Natural killer cell (primary cell): ENCODE data around the gene SHROOM2. TPM values are rescaled to one million over a fixed set of nuclear protein-coding genes. Genes with fewer than 3 reads are reported as not detected.
A peak's percentile ranks its signal among the peaks of the same experiment; 100 is the strongest.

Experiments
- ATAC-seq, 3 donors: fragments of 150-1000 bp in 2 of 3; fragments of 200-7000 bp in 1 of 3; cut with Tn5 transposase; 1 replicate in 1 of 3; 2 replicates in 2 of 3; pipeline ENCODE4 v1.10.0; 2021; ENCODE audit warnings: mild to moderate bottlenecking in 2 of 3, moderate library complexity in 2 of 3
- DNase-seq, 2 donors: peaks; one replicate each; pipeline versions ENCODE4 v3.0.0 to v3.0.0-alpha.2; 2013 to 2021; ENCODE audit warnings: mixed read lengths in 1 of 2
- H3K27ac ChIP-seq: one replicate; pipeline ENCODE4 v1.5.1; 2013; ENCODE audit warnings: mild to moderate bottlenecking, low read length
- H3K27me3 ChIP-seq: one replicate; pipeline ENCODE4 v1.6.1; 2013; ENCODE audit warnings: low read length; ENCODE audit not compliant: control insufficient read depth, insufficient read depth
- H3K36me3 ChIP-seq: one replicate; pipeline ENCODE4 v1.6.1; 2013; ENCODE audit warnings: low read length; ENCODE audit not compliant: control insufficient read depth, insufficient read depth
- H3K4me1 ChIP-seq: one replicate; pipeline ENCODE4 v1.6.1; 2013; ENCODE audit warnings: low read length; ENCODE audit not compliant: control insufficient read depth, insufficient read depth
- H3K4me3 ChIP-seq: one replicate; pipeline ENCODE4 v1.5.1; 2013; ENCODE audit warnings: low read length
- H3K9me3 ChIP-seq: one replicate; pipeline ENCODE4 v1.6.1; 2013; ENCODE audit warnings: low read length; ENCODE audit not compliant: control insufficient read depth, insufficient read depth
- H3K27ac Mint-ChIP-seq, 2 donors: one replicate each; pipeline ENCODE4 v1.8.0; 2022; ENCODE audit warnings: mild to moderate bottlenecking in 2 of 2, mixed read lengths in 2 of 2, moderate library complexity in 1 of 2
- H3K27me3 Mint-ChIP-seq, 2 donors: one replicate each; pipeline ENCODE4 v1.8.0; 2022; ENCODE audit warnings: low read depth in 2 of 2, mixed read lengths in 2 of 2
- H3K36me3 Mint-ChIP-seq: one replicate; pipeline ENCODE4 v1.8.0; 2022; ENCODE audit warnings: mixed read lengths
- H3K4me1 Mint-ChIP-seq, 2 donors: one replicate each; pipeline ENCODE4 v1.8.0; 2022; ENCODE audit warnings: mixed read lengths in 2 of 2
- H3K4me3 Mint-ChIP-seq: one replicate; pipeline ENCODE4 v1.8.0; 2022; ENCODE audit warnings: mild to moderate bottlenecking, moderate library complexity, mixed read lengths
- H3K9me3 Mint-ChIP-seq, 2 donors: one replicate each; pipeline ENCODE4 v1.8.0; 2022; ENCODE audit warnings: mixed read lengths in 2 of 2
- WGBS: methylation state at CpG from one replicate; pipeline ENCODE4 v1.1.7; 2013; ENCODE audit warnings: missing lambda C conversion rate; ENCODE audit not compliant: insufficient coverage; 5-methylcytosine and 5-hydroxymethylcytosine counted together
- intact Hi-C: fragments of 100-400 bp; cut with micrococcal nuclease; formaldehyde crosslinking; loops from one replicate; pipeline ENCODE4 v1.14.2; 2022
- total RNA-seq, 4 donors: library from RNA; stranded (reverse); fragments of 120-200 nt in 1 of 4; gene quantifications; one replicate each; pipeline versions ENCODE4 v1.2.3 to v1.2.4, GENCODE V29; 2013 to 2022
- TF ChIP-seq, protein P1 (sequence below): fragments of 200-600 bp; IDR thresholded peaks from one replicate; pipeline ENCODE4 v1.8.0; 2022; ENCODE audit warnings: antibody characterized with exemption

SHROOM2 gene
- total RNA-seq, 3 donors from 2014 or later (not counting 1 experiment from before 2014, with no cell fraction given), result not detected

DNA sequence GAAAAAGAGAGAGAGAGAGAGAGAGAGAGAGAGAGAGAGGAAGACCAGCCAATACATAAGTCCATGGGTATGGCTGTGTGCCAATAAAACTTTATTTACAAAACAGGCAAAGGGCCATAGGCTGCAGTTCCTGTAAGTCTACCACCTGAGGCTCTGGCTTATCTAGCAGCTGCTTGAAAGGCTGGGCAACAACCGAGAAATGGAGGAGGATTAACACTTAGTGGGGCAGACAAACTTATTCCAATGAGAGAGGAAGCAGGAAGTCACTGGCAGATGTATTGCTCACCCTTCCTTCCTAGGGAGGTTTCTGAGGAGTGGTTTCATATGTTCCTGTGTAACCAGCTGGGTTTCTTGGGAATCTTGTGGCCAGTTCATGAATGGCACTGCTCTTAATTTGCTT lies 15.9 kb upstream of the SHROOM2 start:
- H3K27ac ChIP-seq, result no peak overlapping the region
- peaks cover 6% of the 10 kb centered on the region for H3K4me1 ChIP-seq
- Mint-ChIP-seq H3K27ac (no peak overlapping the region), H3K4me1 (no peaks in the 10 kb centered on the region), H3K4me3 (no peak overlapping the region), H3K36me3 (no peaks in the 10 kb centered on the region), H3K27me3 (peaks cover 7 to 17% of the 10 kb centered on the region in 2 donors), H3K9me3 (peaks cover 0 to 3% of the 10 kb centered on the region in 2 donors)
- intact Hi-C loops, result no loop called here
- DNase-seq (no peak), ATAC-seq (no peak)
- H3K27me3 ChIP-seq, result peaks cover 3% of the 10 kb centered on the region
- TF ChIP-seq, protein P1, sequence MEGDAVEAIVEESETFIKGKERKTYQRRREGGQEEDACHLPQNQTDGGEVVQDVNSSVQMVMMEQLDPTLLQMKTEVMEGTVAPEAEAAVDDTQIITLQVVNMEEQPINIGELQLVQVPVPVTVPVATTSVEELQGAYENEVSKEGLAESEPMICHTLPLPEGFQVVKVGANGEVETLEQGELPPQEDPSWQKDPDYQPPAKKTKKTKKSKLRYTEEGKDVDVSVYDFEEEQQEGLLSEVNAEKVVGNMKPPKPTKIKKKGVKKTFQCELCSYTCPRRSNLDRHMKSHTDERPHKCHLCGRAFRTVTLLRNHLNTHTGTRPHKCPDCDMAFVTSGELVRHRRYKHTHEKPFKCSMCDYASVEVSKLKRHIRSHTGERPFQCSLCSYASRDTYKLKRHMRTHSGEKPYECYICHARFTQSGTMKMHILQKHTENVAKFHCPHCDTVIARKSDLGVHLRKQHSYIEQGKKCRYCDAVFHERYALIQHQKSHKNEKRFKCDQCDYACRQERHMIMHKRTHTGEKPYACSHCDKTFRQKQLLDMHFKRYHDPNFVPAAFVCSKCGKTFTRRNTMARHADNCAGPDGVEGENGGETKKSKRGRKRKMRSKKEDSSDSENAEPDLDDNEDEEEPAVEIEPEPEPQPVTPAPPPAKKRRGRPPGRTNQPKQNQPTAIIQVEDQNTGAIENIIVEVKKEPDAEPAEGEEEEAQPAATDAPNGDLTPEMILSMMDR, result no peak
- H3K9me3 ChIP-seq, result no peaks in the 10 kb centered on the region
- H3K4me3 ChIP-seq, result no peak overlapping the region
- WGBS, result 45% methylated on average over 1 of the region's 1 CpG
- H3K36me3 ChIP-seq, result no peaks in the 10 kb centered on the region

DNA sequence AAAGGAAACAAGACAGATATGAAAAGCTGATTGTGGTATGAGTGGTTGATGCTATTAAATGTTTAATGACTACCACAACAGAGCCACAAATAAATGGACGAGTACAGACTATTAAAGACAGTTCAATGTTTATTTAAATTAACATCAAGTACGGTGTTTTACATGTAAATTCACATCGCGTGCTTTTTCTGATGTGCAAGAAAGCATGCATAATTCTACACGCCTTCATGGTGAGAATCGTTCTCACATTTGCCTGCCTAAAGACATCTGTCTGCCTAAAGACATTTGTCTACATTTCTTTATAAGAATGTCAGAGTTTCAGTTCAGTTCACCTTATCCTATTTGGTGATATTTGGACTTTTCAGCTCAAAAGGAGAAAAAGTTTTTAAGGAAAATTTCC lies 13.3 kb upstream of the SHROOM2 start:
- H3K9me3 Mint-ChIP-seq, result peaks cover 0 to 3% of the 10 kb centered on the region in 2 donors
- DNase-seq (no peak), ATAC-seq (no peak)
- H3K4me1 Mint-ChIP-seq, result no peaks in the 10 kb centered on the region
- Histone ChIP-seq H3K9me3 (no peaks in the 10 kb centered on the region), H3K36me3 (no peaks in the 10 kb centered on the region), H3K4me1 (peaks cover 16% of the 10 kb centered on the region), H3K4me3 (no peak overlapping the region), H3K27me3 (peaks cover 3% of the 10 kb centered on the region), H3K27ac (no peak overlapping the region)
- H3K27ac Mint-ChIP-seq, result no peak overlapping the region
- no peak overlapping the region for H3K4me3 Mint-ChIP-seq
- 82% methylated on average over 5 of the region's 6 CpGs for whole genome bisulfite sequencing
- TF ChIP-seq, protein P1, result no peak
- peaks cover 7 to 16% of the 10 kb centered on the region in 2 donors for H3K27me3 Mint-ChIP-seq
- intact Hi-C loops, result no loop called here
- no peaks in the 10 kb centered on the region for H3K36me3 Mint-ChIP-seq

DNA sequence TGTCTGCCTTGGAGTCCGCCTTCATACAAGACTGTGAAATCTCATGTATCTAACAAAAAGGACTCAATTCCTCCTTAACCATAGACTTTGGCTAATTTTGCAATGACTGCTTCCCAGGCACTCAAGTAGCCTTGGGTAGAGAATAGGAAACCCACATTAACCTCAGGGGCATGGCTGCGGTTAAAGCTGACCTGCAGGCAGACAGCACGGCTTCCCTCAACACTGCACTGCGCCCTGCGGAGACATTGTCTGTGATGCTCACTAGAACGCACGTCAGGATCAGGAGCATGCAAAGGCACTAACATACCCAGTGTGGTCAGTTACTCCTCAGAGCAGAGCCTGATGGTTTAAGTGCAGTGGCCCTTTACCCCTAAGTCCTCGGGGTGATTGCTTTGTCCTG lies 10.3 kb upstream of the SHROOM2 start:
- H3K36me3 ChIP-seq, result no peaks in the 10 kb centered on the region
- no peak overlapping the region for H3K4me3 ChIP-seq
- no peak overlapping the region for H3K4me3 Mint-ChIP-seq
- intact Hi-C loops, result no loop called here
- H3K27ac Mint-ChIP-seq, result no peak overlapping the region
- H3K36me3 Mint-ChIP-seq, result no peaks in the 10 kb centered on the region
- H3K27me3 Mint-ChIP-seq, result peaks cover 5 to 13% of the 10 kb centered on the region in 2 donors
- TF ChIP-seq, protein P1, result no peak
- peaks cover 3% of the 10 kb centered on the region for H3K27me3 ChIP-seq
- no peaks in the 10 kb centered on the region for H3K9me3 ChIP-seq
- no peaks in the 10 kb centered on the region for H3K9me3 Mint-ChIP-seq
- ATAC-seq (peak in 1 of 3 donors; percentile 51), DNase-seq (no peak)
- H3K27ac ChIP-seq, result no peak overlapping the region
- H3K4me1 ChIP-seq, result peaks cover 16% of the 10 kb centered on the region
- H3K4me1 Mint-ChIP-seq, result no peaks in the 10 kb centered on the region
- WGBS, result 3% methylated on average over 8 of the region's 8 CpGs

DNA sequence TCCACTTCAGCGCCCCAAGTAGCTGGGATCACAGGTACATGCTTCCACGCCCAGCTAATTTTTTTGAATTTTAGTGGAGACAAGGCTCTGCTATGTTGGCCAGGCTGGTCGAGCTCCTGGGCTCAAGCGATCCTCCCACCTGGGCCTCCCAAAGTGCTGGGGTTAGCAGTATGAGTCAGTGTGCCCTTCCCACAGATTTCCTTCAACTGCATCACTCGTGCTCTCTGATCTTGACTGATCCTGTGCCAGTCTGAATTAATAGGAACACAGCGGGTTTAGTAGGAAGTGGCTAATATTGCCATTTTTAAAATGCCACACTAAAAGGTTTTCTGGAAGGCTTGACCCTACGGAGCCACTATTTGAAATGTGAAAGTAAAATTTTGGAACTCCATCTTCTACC lies 4.3 kb upstream of the SHROOM2 start:
- Mint-ChIP-seq H3K4me1 (no peaks in the 10 kb centered on the region), H3K36me3 (no peaks in the 10 kb centered on the region), H3K9me3 (no peaks in the 10 kb centered on the region), H3K27ac (no peak overlapping the region), H3K4me3 (no peak overlapping the region), H3K27me3 (peaks cover 5 to 9% of the 10 kb centered on the region in 2 donors)
- Histone ChIP-seq H3K4me3 (no peak overlapping the region), H3K9me3 (no peaks in the 10 kb centered on the region), H3K27me3 (no peaks in the 10 kb centered on the region), H3K27ac (no peak overlapping the region), H3K4me1 (no peaks in the 10 kb centered on the region), H3K36me3 (no peaks in the 10 kb centered on the region)
- DNase-seq (no peak), ATAC-seq (no peak)
- TF ChIP-seq, protein P1, result no peak
- intact Hi-C loops, result no loop called here
- WGBS, result 81% methylated on average over 4 of the region's 7 CpGs
